Type B pancreatic cell (in vitro differentiated cells): ENCODE data around the gene SLC38A10. TPM values are rescaled to one million over a fixed set of nuclear protein-coding genes. Genes with fewer than 3 reads are reported as not detected.

ENCODE experiments used
- DNase-seq: peaks from one replicate; pipeline ENCODE4 v3.0.0; 2021; ENCODE audit warnings: mixed read lengths; ENCODE audit not compliant: unreplicated experiment; ENCODE audit errors: extremely low spot score
- H3K27ac Mint-ChIP-seq: 2 replicates; pipeline ENCODE4 v1.8.0; 2021; ENCODE audit warnings: mild to moderate bottlenecking, mixed read lengths
- H3K27me3 Mint-ChIP-seq: 2 replicates; pipeline ENCODE4 v1.8.0; 2021; ENCODE audit warnings: mixed read lengths
- H3K36me3 Mint-ChIP-seq: 2 replicates; pipeline ENCODE4 v1.8.0; 2021; ENCODE audit warnings: mixed read lengths
- H3K4me1 Mint-ChIP-seq: one replicate; pipeline ENCODE4 v1.8.0; 2021; ENCODE audit warnings: mixed read lengths; ENCODE audit not compliant: unreplicated experiment
- H3K4me3 Mint-ChIP-seq: 2 replicates; pipeline ENCODE4 v1.8.0; 2021; ENCODE audit warnings: mild to moderate bottlenecking, mixed read lengths
- H3K9me3 Mint-ChIP-seq: 2 replicates; pipeline ENCODE4 v1.8.0; 2021; ENCODE audit warnings: mixed read lengths
- total RNA-seq: library from RNA; stranded (reverse); gene quantifications from 2 replicates; pipeline ENCODE4 v1.2.1, GENCODE V29; 2021; ENCODE audit warnings: low replicate concordance
- TF ChIP-seq, protein P1 (sequence below): fragments of 200-600 bp; sonication (generic); conservative IDR thresholded peaks from 2 replicates; pipeline ENCODE4 v1.5.0; 2021; ENCODE audit warnings: antibody characterized with exemption, mild to moderate bottlenecking

The SLC38A10 gene
- total RNA-seq, 1 donor from 2014 or later, result 85.0 TPM

DNA sequence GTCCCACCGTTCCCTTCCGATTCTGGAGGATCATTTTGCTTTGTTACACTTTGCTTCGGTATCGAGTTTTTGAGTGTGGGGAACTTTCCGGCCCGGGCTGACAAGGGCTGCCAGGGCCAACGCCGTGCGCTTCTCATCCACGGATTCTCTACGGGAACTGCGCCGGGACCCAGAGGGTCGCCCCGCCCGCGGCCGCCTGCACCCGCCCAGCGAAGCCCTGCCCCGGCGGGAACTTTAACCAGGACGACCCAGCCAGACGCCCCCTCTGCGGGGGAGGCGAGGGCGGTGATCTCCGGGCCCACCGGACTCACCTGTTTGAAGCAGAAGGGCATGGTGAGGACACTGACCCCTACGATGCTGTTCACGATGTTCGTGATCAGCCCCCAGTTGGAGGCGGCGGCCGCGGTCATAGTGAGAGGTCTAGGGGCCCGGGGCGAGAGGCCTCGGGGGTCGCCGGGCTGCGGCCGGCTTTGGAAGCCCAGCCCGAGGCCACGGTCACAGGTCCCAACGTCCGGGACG is 536 bp downstream of the SLC38A10 start:
- H3K36me3 Mint-ChIP-seq, result peaks cover 4% of the 10 kb centered on the region
- TF ChIP-seq, protein P1, sequence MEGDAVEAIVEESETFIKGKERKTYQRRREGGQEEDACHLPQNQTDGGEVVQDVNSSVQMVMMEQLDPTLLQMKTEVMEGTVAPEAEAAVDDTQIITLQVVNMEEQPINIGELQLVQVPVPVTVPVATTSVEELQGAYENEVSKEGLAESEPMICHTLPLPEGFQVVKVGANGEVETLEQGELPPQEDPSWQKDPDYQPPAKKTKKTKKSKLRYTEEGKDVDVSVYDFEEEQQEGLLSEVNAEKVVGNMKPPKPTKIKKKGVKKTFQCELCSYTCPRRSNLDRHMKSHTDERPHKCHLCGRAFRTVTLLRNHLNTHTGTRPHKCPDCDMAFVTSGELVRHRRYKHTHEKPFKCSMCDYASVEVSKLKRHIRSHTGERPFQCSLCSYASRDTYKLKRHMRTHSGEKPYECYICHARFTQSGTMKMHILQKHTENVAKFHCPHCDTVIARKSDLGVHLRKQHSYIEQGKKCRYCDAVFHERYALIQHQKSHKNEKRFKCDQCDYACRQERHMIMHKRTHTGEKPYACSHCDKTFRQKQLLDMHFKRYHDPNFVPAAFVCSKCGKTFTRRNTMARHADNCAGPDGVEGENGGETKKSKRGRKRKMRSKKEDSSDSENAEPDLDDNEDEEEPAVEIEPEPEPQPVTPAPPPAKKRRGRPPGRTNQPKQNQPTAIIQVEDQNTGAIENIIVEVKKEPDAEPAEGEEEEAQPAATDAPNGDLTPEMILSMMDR, result no peak
- no peak for DNase-seq
- no peaks in the 10 kb centered on the region for H3K27me3 Mint-ChIP-seq
- peak overlapping the region; percentile 86 for H3K27ac Mint-ChIP-seq
- H3K9me3 Mint-ChIP-seq, result no peaks in the 10 kb centered on the region
- H3K4me3 Mint-ChIP-seq, result peak overlapping the region; percentile 90
- peaks cover 25% of the 10 kb centered on the region for H3K4me1 Mint-ChIP-seq

GRCh38 chr17:81292450-81292849 is 2.7 kb downstream of the SLC38A10 start:
- Mint-ChIP-seq H3K36me3 (peaks cover 4% of the 10 kb centered on the region), H3K27me3 (no peaks in the 10 kb centered on the region), H3K27ac (no peak overlapping the region), H3K4me3 (peak overlapping the region; percentile 34), H3K4me1 (peaks cover 17% of the 10 kb centered on the region), H3K9me3 (no peaks in the 10 kb centered on the region)
- TF ChIP-seq, protein P1, result no peak
- no peak for DNase-seq

DNA sequence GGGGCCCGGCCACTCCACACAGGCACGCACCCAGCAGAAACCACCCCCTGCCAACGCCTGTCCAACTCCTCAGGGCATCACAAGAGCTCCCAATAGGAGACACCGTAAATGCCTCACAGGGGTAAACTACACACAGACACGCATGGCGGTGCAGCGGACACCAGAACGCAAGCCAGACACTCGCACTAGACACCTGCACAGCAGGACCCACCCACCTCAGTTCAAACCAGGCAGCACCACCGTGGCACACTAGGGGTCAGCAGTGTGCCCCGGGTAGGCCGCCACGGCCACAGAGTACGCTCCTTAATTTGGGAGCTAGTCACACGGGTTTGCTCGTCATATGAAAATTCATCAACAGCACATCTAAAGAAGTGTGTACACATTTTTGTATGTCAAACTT is 3.4 kb downstream of the SLC38A10 start:
- no peak for DNase-seq
- Mint-ChIP-seq H3K36me3 (peaks cover 4% of the 10 kb centered on the region), H3K4me1 (peaks cover 17% of the 10 kb centered on the region), H3K4me3 (peak overlapping the region; percentile 73), H3K27ac (peak overlapping the region; percentile 74), H3K27me3 (no peaks in the 10 kb centered on the region), H3K9me3 (no peaks in the 10 kb centered on the region)
- TF ChIP-seq, protein P1, result peak; percentile 78

DNA sequence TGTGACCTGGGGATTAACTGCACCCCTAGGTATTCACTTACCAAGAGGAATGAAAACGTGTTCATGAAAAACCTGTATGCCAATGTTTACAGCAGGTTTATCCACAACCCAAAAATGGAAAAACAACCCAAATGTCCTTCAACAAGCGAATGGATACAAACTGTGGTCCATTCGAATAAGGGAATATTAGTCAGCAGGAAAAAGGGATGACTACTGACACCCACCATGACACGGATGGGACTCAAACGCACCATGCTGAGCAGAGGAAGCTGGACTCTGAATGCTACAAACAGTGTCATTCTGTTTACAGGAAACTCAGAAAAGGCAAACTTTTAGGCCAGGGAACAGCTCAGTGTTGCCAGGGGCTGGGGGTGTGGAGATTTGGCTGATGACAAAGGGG is 4.9 kb downstream of the SLC38A10 start:
- H3K36me3 Mint-ChIP-seq, result peaks cover 4% of the 10 kb centered on the region
- no peaks in the 10 kb centered on the region for H3K9me3 Mint-ChIP-seq
- H3K27me3 Mint-ChIP-seq, result no peaks in the 10 kb centered on the region
- TF ChIP-seq, protein P1, result no peak
- DNase-seq, result no peak
- no peak overlapping the region for H3K27ac Mint-ChIP-seq
- H3K4me3 Mint-ChIP-seq, result no peak overlapping the region
- H3K4me1 Mint-ChIP-seq, result peaks cover 9% of the 10 kb centered on the region

DNA sequence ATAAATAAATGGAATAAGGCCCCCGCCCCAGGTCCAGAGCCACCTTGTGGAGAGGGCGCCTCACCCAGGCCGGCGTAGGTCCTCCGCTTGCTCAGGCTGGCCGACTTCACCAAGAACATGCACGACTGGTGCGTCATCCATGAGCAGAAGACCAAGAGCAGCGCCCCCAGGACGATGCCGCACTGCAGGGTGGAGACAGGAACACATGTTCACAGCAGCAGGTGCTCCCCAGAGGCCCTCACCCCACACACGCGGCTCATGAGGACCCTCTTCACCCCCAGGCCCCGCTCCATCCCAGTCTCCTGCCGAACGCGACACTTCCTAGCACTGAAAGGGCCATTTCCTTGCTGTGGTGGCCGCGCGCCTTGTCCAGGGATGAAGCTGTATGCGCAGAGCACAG is 5.5 kb downstream of the SLC38A10 start:
- no peak overlapping the region for H3K4me3 Mint-ChIP-seq
- H3K4me1 Mint-ChIP-seq, result peaks cover 8% of the 10 kb centered on the region

More for the DNA sequence above, 5.5 kb downstream of the SLC38A10 start:
- H3K27ac Mint-ChIP-seq, result no peak overlapping the region
- peaks cover 4% of the 10 kb centered on the region for H3K36me3 Mint-ChIP-seq
- TF ChIP-seq, protein P1, result no peak
- H3K27me3 Mint-ChIP-seq, result no peaks in the 10 kb centered on the region
- no peaks in the 10 kb centered on the region for H3K9me3 Mint-ChIP-seq
- DNase-seq, result no peak
